HepG2 (cell line): Measurements from ENCODE around the gene TSHZ2. TPM values are rescaled to one million over a fixed set of nuclear protein-coding genes. Genes with fewer than 3 reads are reported as not detected.

ENCODE experiments used
- ATAC-seq: fragments of 200-7000 bp; cut with Tn5 transposase; 3 replicates; pipeline ENCODE4 v1.9.1; 2020; ENCODE audit warnings: mild to moderate bottlenecking, moderate library complexity
- BruUV-seq: library from RNA; stranded (reverse); fragments of 400-500 nt; replicated peaks from 2 replicates; lab custom pipeline; 2021; lab: Mats Ljungman, UMichigan
- CTCF ChIA-PET: fragments of 300-600 bp; formaldehyde crosslinking; extraction: SDS; loops from one replicate; lab custom pipeline; 2021; ENCODE audit warnings: low total read pairs, inconsistent platforms, low intra/inter-chr PET ratio; lab: Yijun Ruan, JAX
- POLR2A ChIA-PET: fragments of 350-600 bp; sonication (Branson Sonifier 250); formaldehyde crosslinking; loops from one replicate; lab custom pipeline; 2020; ENCODE audit warnings: antibody characterized with exemption, inconsistent platforms; lab: Yijun Ruan, JAX
- DNase-seq: peaks from one replicate; pipeline ENCODE4 v3.0.0-alpha.2; 2015; ENCODE audit warnings: low spot score
- FAIRE-seq: peaks from 3 replicates; lab custom pipeline; 2011; peaks lifted over from hg19 to GRCh38; lab: Jason Lieb, UNC
- H2AFZ ChIP-seq: one replicate; pipeline ENCODE4 v1.6.1; 2011; ENCODE audit warnings: low read length, inconsistent platforms
- H3K27ac ChIP-seq: fragments of 300-600 bp; 3 replicates; pipeline ENCODE4 v1.8.0; 2011; ENCODE audit warnings: mixed run types, mild to moderate bottlenecking, mixed read lengths, low read length, inconsistent platforms; ENCODE audit not compliant: insufficient read depth; ENCODE audit errors: extremely low read length
- H3K27me3 ChIP-seq, 2 experiments: fragments of 200-600 bp in 1 of 2; 2 replicates in 1 of 2; 3 replicates in 1 of 2; pipeline versions ENCODE4 v1.6.0 to v1.8.0; 2011; ENCODE audit warnings: low read length in 2 of 2, mild to moderate bottlenecking in 2 of 2, moderate library complexity in 2 of 2, inconsistent platforms in 1 of 2; ENCODE audit not compliant: insufficient read depth in 2 of 2, control insufficient read depth in 1 of 2
- H3K36me3 ChIP-seq, 2 experiments: fragments of 200-600 bp in 1 of 2; replicated peaks in 1 of 2; 2 replicates in 1 of 2; 3 replicates in 1 of 2; pipeline versions ENCODE4 v1.5.1 to v1.8.0; 2011; ENCODE audit warnings: low read length in 2 of 2, inconsistent platforms in 1 of 2; ENCODE audit not compliant: insufficient read depth in 2 of 2, control insufficient read depth in 1 of 2
- H3K4me1 ChIP-seq: 2 replicates; pipeline ENCODE4 v1.5.1; 2012; ENCODE audit warnings: low read length, inconsistent platforms; ENCODE audit not compliant: insufficient read depth
- H3K4me2 ChIP-seq: 2 replicates; pipeline ENCODE4 v1.6.0; 2011; ENCODE audit warnings: low read depth, low read length, inconsistent platforms
- H3K4me3 ChIP-seq, 3 experiments: fragments of 200-600 bp in 1 of 3; sonication (generic), shearing (Covaris generic) in 1 of 3; replicated peaks in 1 of 3; 2 replicates each; pipeline ENCODE4 v1.5.1; 2011 to 2016; ENCODE audit warnings: low read length in 3 of 3, inconsistent platforms in 2 of 3, low read depth in 2 of 3, mild to moderate bottlenecking in 2 of 3, control low read depth in 1 of 3, mixed read lengths in 1 of 3; ENCODE audit not compliant: insufficient read depth in 1 of 3
- H3K79me2 ChIP-seq: one replicate; pipeline ENCODE4 v1.6.1; 2011; ENCODE audit warnings: low read length, inconsistent platforms; ENCODE audit not compliant: insufficient read depth
- H3K9ac ChIP-seq: 2 replicates; pipeline ENCODE4 v1.6.0; 2011; ENCODE audit warnings: mild to moderate bottlenecking, low read depth, low read length, inconsistent platforms; ENCODE audit not compliant: insufficient read depth
- H3K9me3 ChIP-seq: 2 replicates; pipeline ENCODE4 v1.5.1; 2012; ENCODE audit warnings: mild to moderate bottlenecking, low read length
- H4K20me1 ChIP-seq: 2 replicates; pipeline ENCODE4 v1.6.0; 2011; ENCODE audit warnings: inconsistent platforms, mild to moderate bottlenecking, low read length, moderate library complexity; ENCODE audit not compliant: insufficient read depth
- MAF1 ChIP-seq: sonication (generic); formaldehyde crosslinking; IDR thresholded peaks from 2 replicates; pipeline ENCODE4 v1.5.0; 2020; ENCODE audit warnings: missing genetic modification reagents, borderline replicate concordance
- MAFF ChIP-seq: IDR thresholded peaks from 2 replicates; pipeline ENCODE4 v1.6.1; 2011; ENCODE audit warnings: low read depth, low read length, improper control_type of control experiment
- MAFK ChIP-seq, 2 experiments: IDR thresholded peaks in 1 of 2; conservative IDR thresholded peaks in 1 of 2; 2 replicates each; pipeline ENCODE4 v1.6.1; 2011; ENCODE audit warnings: improper control_type of control experiment in 2 of 2, low read length in 2 of 2
- MED13 ChIP-seq: sonication (generic); formaldehyde crosslinking; IDR thresholded peaks from 2 replicates; pipeline ENCODE4 v1.5.0; 2020; ENCODE audit warnings: missing genetic modification reagents
- PRDM4 ChIP-seq: sonication (generic); formaldehyde crosslinking; IDR thresholded peaks from 2 replicates; pipeline ENCODE4 v1.9.0; 2021; ENCODE audit warnings: missing genetic modification reagents, borderline replicate concordance
- SIX4 ChIP-seq: sonication (generic); formaldehyde crosslinking; IDR thresholded peaks from 2 replicates; pipeline ENCODE4 v1.4.0; 2020; ENCODE audit warnings: missing genetic modification reagents
- SMAD1 ChIP-seq: sonication (generic); formaldehyde crosslinking; IDR thresholded peaks from 2 replicates; pipeline ENCODE4 v1.4.0; 2020; ENCODE audit warnings: missing genetic modification reagents, low read depth, mild to moderate bottlenecking, borderline replicate concordance
- ZNF3 ChIP-seq: IDR thresholded peaks from 2 replicates; pipeline ENCODE4 v1.7.0; 2017; ENCODE audit warnings: inconsistent platforms
- WGBS: methylation state at CpG from one replicate; pipeline ENCODE4 v1.1.6; 2017; ENCODE audit warnings: low lambda C conversion rate; 5-methylcytosine and 5-hydroxymethylcytosine counted together
- in situ Hi-C: cut with HindIII; loops from 2 replicates; pipeline ENCODE4 v1.10.0; 2017; ENCODE audit warnings: low pct_unique_long_range_greater_than_20kb; ENCODE audit not compliant: extremely low pct_ligation_motif_present
- intact Hi-C: fragments of 100-400 bp; cut with micrococcal nuclease; formaldehyde crosslinking; loops from one replicate; pipeline ENCODE4 v1.10.0; 2022; ENCODE audit not compliant: unreplicated experiment
- polyA plus RNA-seq, 8 experiments: library from polyadenylated mRNA; depleted of rRNA in 3 of 8; stranded (reverse) in 7 of 8; unstranded in 1 of 8; fragments of >200 nt; fragmentation: Illumina TruSeq in 4 of 8; extraction: Trizol in 4 of 8; gene quantifications; 2 replicates each; pipeline versions ENCODE4 v1.2.1 to v1.2.3, GENCODE V29; 2011 to 2016; ENCODE audit warnings: low read depth in 4 of 8, missing spikeins in 1 of 8, mixed read lengths in 1 of 8; ENCODE audit not compliant: insufficient read depth in 1 of 8
- total RNA-seq, 5 experiments: library from RNA; depleted of rRNA; stranded (reverse); fragments of >200 nt; fragmentation: Illumina TruSeq; extraction: Trizol; gene quantifications; 2 replicates each; pipeline ENCODE4 v1.2.3, GENCODE V29; 2016; ENCODE audit warnings: low read depth in 1 of 5

Gene TSHZ2
- total and polyA plus RNA-seq, 2 of the 13 experiments (the other 11 are each of a cell fraction or from before 2014, with no cell fraction given) = 0.01 TPM; not detected in 1

GRCh38 chr20:53298260-53298659 is 326.1 kb downstream of the TSHZ2 start:
- 41% methylated on average over 6 of the region's 6 CpGs for WGBS
- no peaks in the 10 kb centered on the region for H3K9me3 ChIP-seq
- TF ChIP-seq SMAD1 (CRISPR knock-in tag) (no peak), SIX4 (no peak), MED13 (CRISPR knock-in tag) (no peak), ZNF3 (CRISPR knock-in tag) (no peak), MAFK (conservative IDR thresholded peaks at IDR 0.05 in 1 of 2, IDR thresholded peaks at IDR 0.05 in 1 of 2; ENCODE audit: low read length in 2 of 2) (peak; percentile 99), PRDM4 (no peak), MAFF (peak; percentile 99), MAF1 (CRISPR knock-in tag) (no peak)
- no peaks in the 10 kb centered on the region for H4K20me1 ChIP-seq
- no peak overlapping the region for H3K4me2 ChIP-seq
- no peak for DNase-seq
- H3K27ac ChIP-seq = no peak overlapping the region
- ATAC-seq = no peak
- no peak overlapping the region for H2AFZ ChIP-seq
- ChIA-PET CTCF (no interaction called here), POLR2A (no interaction called here)
- BruUV-seq = no TSS peak
- no peak for FAIRE-seq
- peaks cover 0 to 4% of the 10 kb centered on the region in 2 experiments; a peak in 3 of 5 replicates for H3K27me3 ChIP-seq
- no peak overlapping the region for H3K9ac ChIP-seq
- no peak overlapping the region for H3K4me3 ChIP-seq
- H3K36me3 ChIP-seq = no peaks in the 10 kb centered on the region
- in situ Hi-C loops = no loop called here
- intact Hi-C loops = no loop called here
- no peaks in the 10 kb centered on the region for H3K4me1 ChIP-seq
- H3K79me2 ChIP-seq = no peaks in the 10 kb centered on the region
